A673 (cell line): ENCODE results near the gene PITPNM2.

Source experiments
- EZH2 ChIP-seq: fragments of 200-600 bp; sonication (generic); IDR thresholded peaks from 2 replicates; pipeline ENCODE4 v1.6.1; 2017; ENCODE audit warnings: borderline replicate concordance, low read depth, mild to moderate bottlenecking, mixed read lengths, antibody characterized with exemption, low read length; ENCODE audit not compliant: poor library complexity, severe bottlenecking
- TF ChIP-seq, protein P1 (sequence below): fragments of 300-800, 200-600 bp; sonication (generic); conservative IDR thresholded peaks from 2 replicates; pipeline ENCODE4 v1.5.1; 2017; ENCODE audit warnings: low read depth, mild to moderate bottlenecking, antibody characterized with exemption, low read length, moderate library complexity, mixed read lengths

- TF ChIP-seq, protein P1, sequence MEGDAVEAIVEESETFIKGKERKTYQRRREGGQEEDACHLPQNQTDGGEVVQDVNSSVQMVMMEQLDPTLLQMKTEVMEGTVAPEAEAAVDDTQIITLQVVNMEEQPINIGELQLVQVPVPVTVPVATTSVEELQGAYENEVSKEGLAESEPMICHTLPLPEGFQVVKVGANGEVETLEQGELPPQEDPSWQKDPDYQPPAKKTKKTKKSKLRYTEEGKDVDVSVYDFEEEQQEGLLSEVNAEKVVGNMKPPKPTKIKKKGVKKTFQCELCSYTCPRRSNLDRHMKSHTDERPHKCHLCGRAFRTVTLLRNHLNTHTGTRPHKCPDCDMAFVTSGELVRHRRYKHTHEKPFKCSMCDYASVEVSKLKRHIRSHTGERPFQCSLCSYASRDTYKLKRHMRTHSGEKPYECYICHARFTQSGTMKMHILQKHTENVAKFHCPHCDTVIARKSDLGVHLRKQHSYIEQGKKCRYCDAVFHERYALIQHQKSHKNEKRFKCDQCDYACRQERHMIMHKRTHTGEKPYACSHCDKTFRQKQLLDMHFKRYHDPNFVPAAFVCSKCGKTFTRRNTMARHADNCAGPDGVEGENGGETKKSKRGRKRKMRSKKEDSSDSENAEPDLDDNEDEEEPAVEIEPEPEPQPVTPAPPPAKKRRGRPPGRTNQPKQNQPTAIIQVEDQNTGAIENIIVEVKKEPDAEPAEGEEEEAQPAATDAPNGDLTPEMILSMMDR, result no peak
- no peak for TF ChIP-seq EZH2
Observed at GRCh38 chr12:123151457-123152454, 866 bp upstream of the PITPNM2 start.
